Caco-2 (cell line): ENCODE results near the gene ORMDL3. TPM values are rescaled to one million over a fixed set of nuclear protein-coding genes. Genes with fewer than 3 reads are reported as not detected.
"Not testable (repeated sequence)": the region's sequence is repeated elsewhere in the genome, so short reads cannot be mapped to it uniquely, and the experiment has no call there.

Experiments
- BruUV-seq: library from RNA; stranded (reverse); fragments of 400-500 nt; replicated peaks from 2 replicates; lab custom pipeline; 2021; lab: Mats Ljungman, UMichigan
- CTCF ChIA-PET: fragments of 300-600 bp; sonication (Branson Sonifier 250); formaldehyde crosslinking; loops from one replicate; lab custom pipeline; 2022; ENCODE audit warnings: antibody characterized with exemption; lab: Charles Lee
- POLR2A ChIA-PET: fragments of 300-600 bp; sonication (Branson Sonifier 250); formaldehyde crosslinking; loops from one replicate; lab custom pipeline; 2022; ENCODE audit warnings: antibody characterized with exemption; lab: Charles Lee
- DNase-seq, 2 experiments: peaks; one replicate each; pipeline versions ENCODE4 v3.0.0 to v3.0.0-alpha.2; 2020 to 2022
- H3K27me3 ChIP-seq: replicated peaks from 2 replicates; pipeline ENCODE4 v1.6.0; 2011; ENCODE audit warnings: low read length; ENCODE audit not compliant: control insufficient read depth, insufficient read depth
- H3K36me3 ChIP-seq: 2 replicates; pipeline ENCODE4 v1.5.1; 2011; ENCODE audit warnings: low read length; ENCODE audit not compliant: control insufficient read depth, insufficient read depth
- H3K4me1 ChIP-seq: fragments of 250-450 bp; sonication (Bioruptor Pico); 2 replicates; pipeline ENCODE4 v1.5.1; 2020; ENCODE audit warnings: mild to moderate bottlenecking
- H3K4me3 ChIP-seq: 2 replicates; pipeline ENCODE4 v1.5.1; 2011; ENCODE audit warnings: low read depth, mild to moderate bottlenecking, control low read depth, low read length
- H3K9me3 ChIP-seq: fragments of 250-450 bp; sonication (Bioruptor Pico); 2 replicates; pipeline ENCODE4 v1.5.1; 2020; ENCODE audit warnings: mild to moderate bottlenecking, moderate library complexity
- H3K27ac Mint-ChIP-seq: one replicate; pipeline ENCODE4 v1.8.0; 2022; ENCODE audit warnings: mixed read lengths; ENCODE audit not compliant: unreplicated experiment
- H3K27me3 Mint-ChIP-seq: one replicate; pipeline ENCODE4 v1.8.0; 2022; ENCODE audit warnings: mixed read lengths; ENCODE audit not compliant: insufficient read depth, unreplicated experiment
- H3K36me3 Mint-ChIP-seq: one replicate; pipeline ENCODE4 v1.8.0; 2022; ENCODE audit warnings: mild to moderate bottlenecking, mixed read lengths; ENCODE audit not compliant: insufficient read depth, unreplicated experiment
- H3K4me1 Mint-ChIP-seq: one replicate; pipeline ENCODE4 v1.8.0; 2022; ENCODE audit warnings: low read depth, mixed read lengths; ENCODE audit not compliant: unreplicated experiment
- H3K4me3 Mint-ChIP-seq: one replicate; pipeline ENCODE4 v1.8.0; 2022; ENCODE audit warnings: mild to moderate bottlenecking, moderate library complexity, mixed read lengths; ENCODE audit not compliant: unreplicated experiment
- H3K9me3 Mint-ChIP-seq: one replicate; pipeline ENCODE4 v1.8.0; 2022; ENCODE audit warnings: mixed read lengths; ENCODE audit not compliant: unreplicated experiment
- intact Hi-C: fragments of 100-400 bp; cut with micrococcal nuclease; formaldehyde crosslinking; loops from one replicate; pipeline ENCODE4 v1.10.0; 2022; ENCODE audit not compliant: unreplicated experiment
- total RNA-seq: library from RNA; stranded (reverse); gene quantifications from 2 replicates; pipeline ENCODE4 v1.2.3, GENCODE V29; 2022
- TF ChIP-seq, protein P1 (sequence below), 2 experiments: fragments of 200-600 bp in 1 of 2; IDR thresholded peaks; 1 replicate in 1 of 2; 2 replicates in 1 of 2; pipeline versions ENCODE4 v1.5.1 to v1.8.0; 2011 to 2022; ENCODE audit warnings: antibody characterized with exemption in 1 of 2, control low read depth in 1 of 2, inconsistent platforms in 1 of 2, low read depth in 1 of 2, low read length in 1 of 2, mild to moderate bottlenecking in 1 of 2, moderate library complexity in 1 of 2; ENCODE audit not compliant: insufficient read depth in 1 of 2, severe bottlenecking in 1 of 2, unreplicated experiment in 1 of 2

Gene ORMDL3
- total RNA-seq, 1 experiment from 2014 or later = 75.2 TPM

DNA sequence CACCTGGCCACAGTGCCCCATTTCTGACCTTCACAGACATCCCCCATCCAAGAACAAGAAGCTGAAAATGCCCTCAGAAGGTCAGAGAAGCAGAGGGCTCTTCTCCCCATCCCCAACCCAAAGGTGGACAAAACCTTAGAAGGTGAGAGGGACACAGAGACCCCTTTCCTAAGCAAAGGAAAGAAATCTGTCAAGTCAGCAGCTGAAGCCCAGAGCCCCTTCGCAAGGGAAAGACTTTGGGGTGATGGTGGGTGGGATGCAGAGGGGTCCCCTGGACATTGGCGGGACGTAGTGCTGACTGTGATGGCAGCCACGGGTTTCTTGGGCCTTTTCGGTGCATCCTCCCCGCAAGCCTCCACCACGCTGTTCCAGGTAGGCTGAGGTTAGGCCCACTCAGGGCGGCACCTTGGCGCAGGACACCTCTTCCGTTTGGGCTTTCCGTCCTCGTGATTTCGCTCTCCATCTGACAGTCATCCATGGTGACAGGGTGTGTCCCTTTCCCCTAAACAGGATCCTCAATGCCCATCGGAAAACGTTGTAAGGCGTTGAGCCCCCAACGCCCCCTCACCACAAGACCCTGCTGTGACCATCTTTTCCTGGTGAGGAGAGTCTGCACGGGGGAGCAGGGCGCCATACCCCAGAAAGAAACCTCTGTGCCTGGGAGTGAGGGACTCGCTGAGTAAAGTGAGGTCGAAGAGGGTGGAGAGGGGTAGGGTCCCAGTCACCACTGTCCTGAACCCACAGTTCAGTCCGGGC lies 24.7 kb upstream of the ORMDL3 start:
- H3K27ac Mint-ChIP-seq = no peak overlapping the region
- H3K4me3 Mint-ChIP-seq = peak overlapping the region; percentile 65
- no peaks in the 10 kb centered on the region for H3K9me3 Mint-ChIP-seq
- POLR2A ChIA-PET = interaction anchor here (0.6 to 1.1 kb wide), 3 partner anchors 28 to 129 kb away, joined by 3 to 14 read pairs (median 6); partner anchors contain the start of gene PSMD3
- Histone ChIP-seq H3K36me3 (no peaks in the 10 kb centered on the region), H3K27me3 (no peaks in the 10 kb centered on the region), H3K4me3 (peak overlapping the region; percentile 28), H3K9me3 (no peaks in the 10 kb centered on the region), H3K4me1 (peaks cover 10% of the 10 kb centered on the region; the same call in 1 of the 2 replicates)
- no peak for DNase-seq
- TF ChIP-seq, protein P1, sequence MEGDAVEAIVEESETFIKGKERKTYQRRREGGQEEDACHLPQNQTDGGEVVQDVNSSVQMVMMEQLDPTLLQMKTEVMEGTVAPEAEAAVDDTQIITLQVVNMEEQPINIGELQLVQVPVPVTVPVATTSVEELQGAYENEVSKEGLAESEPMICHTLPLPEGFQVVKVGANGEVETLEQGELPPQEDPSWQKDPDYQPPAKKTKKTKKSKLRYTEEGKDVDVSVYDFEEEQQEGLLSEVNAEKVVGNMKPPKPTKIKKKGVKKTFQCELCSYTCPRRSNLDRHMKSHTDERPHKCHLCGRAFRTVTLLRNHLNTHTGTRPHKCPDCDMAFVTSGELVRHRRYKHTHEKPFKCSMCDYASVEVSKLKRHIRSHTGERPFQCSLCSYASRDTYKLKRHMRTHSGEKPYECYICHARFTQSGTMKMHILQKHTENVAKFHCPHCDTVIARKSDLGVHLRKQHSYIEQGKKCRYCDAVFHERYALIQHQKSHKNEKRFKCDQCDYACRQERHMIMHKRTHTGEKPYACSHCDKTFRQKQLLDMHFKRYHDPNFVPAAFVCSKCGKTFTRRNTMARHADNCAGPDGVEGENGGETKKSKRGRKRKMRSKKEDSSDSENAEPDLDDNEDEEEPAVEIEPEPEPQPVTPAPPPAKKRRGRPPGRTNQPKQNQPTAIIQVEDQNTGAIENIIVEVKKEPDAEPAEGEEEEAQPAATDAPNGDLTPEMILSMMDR (IDR thresholded peaks at IDR 0.05; ENCODE audit: insufficient read depth in 1 of 2, low read depth in 1 of 2, low read length in 1 of 2, severe bottlenecking in 1 of 2, unreplicated experiment in 1 of 2) = no peak
- intact Hi-C loops = no loop called here
- no TSS peak for BruUV-seq
- no peaks in the 10 kb centered on the region for H3K27me3 Mint-ChIP-seq
- peaks cover 8% of the 10 kb centered on the region for H3K4me1 Mint-ChIP-seq
- CTCF ChIA-PET = interaction anchor here (0.6 to 1.9 kb wide), 6 partner anchors 29 to 330 kb away, joined by 3 to 10 read pairs (median 5); partner anchors contain the start of genes PSMD3 and WIPF2
- no peaks in the 10 kb centered on the region for H3K36me3 Mint-ChIP-seq

DNA sequence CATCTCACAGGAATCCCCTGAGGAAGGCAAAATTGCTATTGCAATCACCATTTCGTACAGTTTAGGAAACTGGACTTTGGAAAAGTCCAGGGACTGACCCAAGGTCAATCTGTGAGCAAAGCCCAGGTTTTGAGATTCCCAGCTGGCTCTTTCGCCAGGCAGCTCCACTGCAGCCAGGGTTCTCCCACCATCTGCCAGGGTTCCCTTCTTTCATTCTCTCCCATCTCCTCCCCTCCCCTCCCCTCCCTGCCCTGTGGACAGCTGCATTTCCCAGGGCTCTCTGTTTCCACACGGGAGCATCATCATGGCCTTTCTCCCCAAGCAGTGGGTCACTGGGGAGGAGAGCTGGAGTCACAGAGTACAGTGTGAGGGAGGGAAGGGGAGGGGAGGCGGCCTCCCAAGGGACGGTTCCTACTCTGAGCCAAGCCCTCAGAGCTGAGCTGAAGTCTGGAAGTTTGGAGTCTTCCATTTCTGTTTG lies 23.5 kb upstream of the ORMDL3 start:
- POLR2A ChIA-PET = interaction anchor here (0.6 kb wide), 1 partner anchor 26 kb away, joined by 3 read pairs; no protein-coding TSS in a partner anchor
- intact Hi-C loops = no loop called here
- TF ChIP-seq, protein P1 (IDR thresholded peaks at IDR 0.05; ENCODE audit: insufficient read depth in 1 of 2, low read depth in 1 of 2, low read length in 1 of 2, severe bottlenecking in 1 of 2, unreplicated experiment in 1 of 2) = no peak
- no peak for DNase-seq
- H3K36me3 Mint-ChIP-seq = no peaks in the 10 kb centered on the region
- H3K27me3 Mint-ChIP-seq = no peaks in the 10 kb centered on the region
- Histone ChIP-seq H3K4me3 (no peak overlapping the region), H3K9me3 (no peaks in the 10 kb centered on the region), H3K4me1 (peaks cover 10% of the 10 kb centered on the region; the same call in 1 of the 2 replicates), H3K36me3 (no peaks in the 10 kb centered on the region), H3K27me3 (no peaks in the 10 kb centered on the region; the same call in 1 of the 2 replicates)
- H3K9me3 Mint-ChIP-seq = no peaks in the 10 kb centered on the region
- peaks cover 11% of the 10 kb centered on the region for H3K4me1 Mint-ChIP-seq
- no TSS peak for BruUV-seq
- CTCF ChIA-PET = no interaction called here
- no peak overlapping the region for H3K27ac Mint-ChIP-seq
- H3K4me3 Mint-ChIP-seq = no peak overlapping the region

DNA sequence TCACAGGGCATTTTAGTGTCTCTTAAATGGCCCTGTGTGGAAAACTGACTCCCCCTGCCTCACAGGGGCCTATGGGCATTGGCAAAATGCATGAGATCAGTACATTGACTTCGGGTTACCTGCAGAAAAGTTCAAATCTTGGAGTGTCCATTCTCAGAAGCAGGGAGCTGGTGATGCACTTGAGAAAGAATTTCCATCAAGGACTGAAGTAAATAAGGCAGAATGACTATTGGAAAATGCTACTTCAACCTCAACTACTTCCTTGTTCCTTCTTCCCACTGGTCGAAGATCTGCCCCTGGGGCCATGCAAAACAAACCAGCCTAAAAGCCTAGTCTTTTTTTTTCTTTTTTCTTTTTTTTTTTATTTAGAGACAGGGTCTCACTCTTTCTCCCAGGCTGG lies 21.6 kb upstream of the ORMDL3 start:
- H3K4me1 ChIP-seq = peaks cover 10% of the 10 kb centered on the region; the same call in 1 of the 2 replicates
- Mint-ChIP-seq H3K9me3 (no peaks in the 10 kb centered on the region), H3K4me1 (peaks cover 12% of the 10 kb centered on the region), H3K36me3 (no peaks in the 10 kb centered on the region), H3K27ac (no peak overlapping the region), H3K27me3 (no peaks in the 10 kb centered on the region), H3K4me3 (no peak overlapping the region)
- TF ChIP-seq, protein P1 (IDR thresholded peaks at IDR 0.05; ENCODE audit: insufficient read depth in 1 of 2, low read depth in 1 of 2, low read length in 1 of 2, severe bottlenecking in 1 of 2, unreplicated experiment in 1 of 2) = no peak
- no peak for DNase-seq
- no peaks in the 10 kb centered on the region; the same call in 1 of the 2 replicates for H3K27me3 ChIP-seq
- ChIA-PET POLR2A (no interaction called here), CTCF (no interaction called here)
- no peak overlapping the region for H3K4me3 ChIP-seq
- no peaks in the 10 kb centered on the region for H3K36me3 ChIP-seq
- no TSS peak for BruUV-seq
- intact Hi-C loops = no loop called here
- no peaks in the 10 kb centered on the region for H3K9me3 ChIP-seq

DNA sequence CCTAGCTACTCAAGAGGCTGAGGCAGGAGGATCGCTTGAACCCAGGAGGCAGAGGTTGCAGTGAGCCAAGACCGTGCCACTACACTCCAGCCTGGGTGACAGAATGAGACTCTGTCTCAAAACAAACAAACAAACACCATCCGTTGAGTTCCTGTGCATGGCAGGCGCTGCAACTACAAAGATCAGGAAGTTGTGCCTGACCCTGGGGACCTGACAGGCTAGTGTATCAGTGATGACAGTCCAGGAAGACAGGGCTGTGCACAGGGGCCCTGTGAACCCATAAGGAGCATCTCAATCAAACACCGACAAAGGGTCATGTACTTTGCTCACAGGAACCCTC lies 21.1 kb upstream of the ORMDL3 start:
- peaks cover 12% of the 10 kb centered on the region for H3K4me1 Mint-ChIP-seq
- POLR2A ChIA-PET, H3K27me3 Mint-ChIP-seq, H3K36me3 ChIP-seq, H3K9me3 Mint-ChIP-seq, H3K27me3 ChIP-seq, H3K4me1 ChIP-seq, CTCF ChIA-PET, H3K4me3 Mint-ChIP-seq, BruUV-seq, H3K4me3 ChIP-seq, H3K36me3 Mint-ChIP-seq, intact Hi-C loops, DNase-seq, H3K9me3 ChIP-seq, H3K27ac Mint-ChIP-seq: not testable (repeated sequence)
